ENCODE measurements around the gene RANBP1. TPM values are rescaled to one million over a fixed set of nuclear protein-coding genes. Genes with fewer than 3 reads are reported as not detected.

Gene RANBP1
- total RNA-seq, 1 donor from 2014 or later: 219 TPM

GRCh38 chr22:20145206-20145831, 29.4 kb downstream of the RANBP1 start:
- no peak for DNase-seq (ENCODE audit: low spot score, unreplicated experiment)
- Mint-ChIP-seq H3K27me3 (no peaks in the 10 kb centered on the region), H3K4me1 (ENCODE audit: low read depth) (no peaks in the 10 kb centered on the region), H3K36me3 (ENCODE audit: insufficient read depth) (no peaks in the 10 kb centered on the region), H3K4me3 (ENCODE audit: low read depth) (no peak overlapping the region), H3K27ac (no peak overlapping the region), H3K9me3 (ENCODE audit: low read depth) (no peaks in the 10 kb centered on the region)
- no peak for TF ChIP-seq CTCF (IDR thresholded peaks at IDR 0.05; ENCODE audit: unreplicated experiment)

- Mint-ChIP-seq H3K9me3 (ENCODE audit: low read depth) (no peaks in the 10 kb centered on the region), H3K4me1 (ENCODE audit: low read depth) (no peaks in the 10 kb centered on the region), H3K27ac (no peak overlapping the region), H3K4me3 (ENCODE audit: low read depth) (no peak overlapping the region), H3K27me3 (no peaks in the 10 kb centered on the region), H3K36me3 (ENCODE audit: insufficient read depth) (no peaks in the 10 kb centered on the region)
- DNase-seq (ENCODE audit: low spot score, unreplicated experiment): no peak
- no peak for TF ChIP-seq CTCF (IDR thresholded peaks at IDR 0.05; ENCODE audit: unreplicated experiment)
These were observed 29.9 kb downstream of the RANBP1 start for GRCh38 chr22:20145832-20146223.

- no peaks in the 10 kb centered on the region for H3K4me1 Mint-ChIP-seq (ENCODE audit: low read depth)
- no peak for TF ChIP-seq CTCF (IDR thresholded peaks at IDR 0.05; ENCODE audit: unreplicated experiment)
- no peak for DNase-seq (ENCODE audit: low spot score, unreplicated experiment)
- H3K27ac Mint-ChIP-seq: no peak overlapping the region
- no peaks in the 10 kb centered on the region for H3K9me3 Mint-ChIP-seq (ENCODE audit: low read depth)
- no peaks in the 10 kb centered on the region for H3K27me3 Mint-ChIP-seq
- H3K36me3 Mint-ChIP-seq (ENCODE audit: insufficient read depth): no peaks in the 10 kb centered on the region
- H3K4me3 Mint-ChIP-seq (ENCODE audit: low read depth): no peak overlapping the region
These were observed 30.9 kb downstream of the RANBP1 start for GRCh38 chr22:20146777-20147176.

- DNase-seq (ENCODE audit: low spot score, unreplicated experiment): no peak
- H3K4me1 Mint-ChIP-seq (ENCODE audit: low read depth): no peaks in the 10 kb centered on the region
- TF ChIP-seq CTCF (IDR thresholded peaks at IDR 0.05; ENCODE audit: unreplicated experiment): no peak
- H3K9me3 Mint-ChIP-seq (ENCODE audit: low read depth): no peaks in the 10 kb centered on the region
- H3K36me3 Mint-ChIP-seq (ENCODE audit: insufficient read depth): no peaks in the 10 kb centered on the region
- no peak overlapping the region for H3K4me3 Mint-ChIP-seq (ENCODE audit: low read depth)
- no peak overlapping the region for H3K27ac Mint-ChIP-seq
- H3K27me3 Mint-ChIP-seq: no peaks in the 10 kb centered on the region
These were observed 31.5 kb downstream of the RANBP1 start for GRCh38 chr22:20147237-20147988.

- Mint-ChIP-seq H3K4me1 (ENCODE audit: low read depth) (no peaks in the 10 kb centered on the region), H3K36me3 (ENCODE audit: insufficient read depth) (no peaks in the 10 kb centered on the region)
- TF ChIP-seq CTCF (IDR thresholded peaks at IDR 0.05; ENCODE audit: unreplicated experiment): no peak
These were observed 32.5 kb downstream of the RANBP1 start for GRCh38 chr22:20148414-20148813.

More at GRCh38 chr22:20148414-20148813, 32.5 kb downstream of the RANBP1 start:
- Mint-ChIP-seq H3K27me3 (peaks cover 3% of the 10 kb centered on the region), H3K27ac (no peak overlapping the region), H3K9me3 (ENCODE audit: low read depth) (no peaks in the 10 kb centered on the region), H3K4me3 (ENCODE audit: low read depth) (no peak overlapping the region)
- no peak for DNase-seq (ENCODE audit: low spot score, unreplicated experiment)
